HepG2 (cell line): ENCODE measurements around the gene NFATC2. TPM values are rescaled to one million over a fixed set of nuclear protein-coding genes. Genes with fewer than 3 reads are reported as not detected.
A peak's percentile ranks its signal among the peaks of the same experiment; 100 is the strongest.

Experiments used
- ATAC-seq: fragments of 200-7000 bp; cut with Tn5 transposase; 3 replicates; pipeline ENCODE4 v1.9.1; 2020; ENCODE audit warnings: mild to moderate bottlenecking, moderate library complexity
- BruUV-seq: library from RNA; stranded (reverse); fragments of 400-500 nt; replicated peaks from 2 replicates; lab custom pipeline; 2021; lab: Mats Ljungman, UMichigan
- CTCF ChIA-PET: fragments of 300-600 bp; formaldehyde crosslinking; extraction: SDS; loops from one replicate; lab custom pipeline; 2021; ENCODE audit warnings: low total read pairs, inconsistent platforms, low intra/inter-chr PET ratio; lab: Yijun Ruan, JAX
- POLR2A ChIA-PET: fragments of 350-600 bp; sonication (Branson Sonifier 250); formaldehyde crosslinking; loops from one replicate; lab custom pipeline; 2020; ENCODE audit warnings: antibody characterized with exemption, inconsistent platforms; lab: Yijun Ruan, JAX
- DNase-seq: peaks from one replicate; pipeline ENCODE4 v3.0.0-alpha.2; 2015; ENCODE audit warnings: low spot score
- FAIRE-seq: peaks from 3 replicates; lab custom pipeline; 2011; peaks lifted over from hg19 to GRCh38; lab: Jason Lieb, UNC
- H2AFZ ChIP-seq: one replicate; pipeline ENCODE4 v1.6.1; 2011; ENCODE audit warnings: low read length, inconsistent platforms
- H3K27ac ChIP-seq: fragments of 300-600 bp; 3 replicates; pipeline ENCODE4 v1.8.0; 2011; ENCODE audit warnings: mixed run types, mild to moderate bottlenecking, mixed read lengths, low read length, inconsistent platforms; ENCODE audit not compliant: insufficient read depth; ENCODE audit errors: extremely low read length
- H3K27me3 ChIP-seq, 2 experiments: fragments of 200-600 bp in 1 of 2; 2 replicates in 1 of 2; 3 replicates in 1 of 2; pipeline versions ENCODE4 v1.6.0 to v1.8.0; 2011; ENCODE audit warnings: low read length in 2 of 2, mild to moderate bottlenecking in 2 of 2, moderate library complexity in 2 of 2, inconsistent platforms in 1 of 2; ENCODE audit not compliant: insufficient read depth in 2 of 2, control insufficient read depth in 1 of 2
- H3K36me3 ChIP-seq, 2 experiments: fragments of 200-600 bp in 1 of 2; replicated peaks in 1 of 2; 2 replicates in 1 of 2; 3 replicates in 1 of 2; pipeline versions ENCODE4 v1.5.1 to v1.8.0; 2011; ENCODE audit warnings: low read length in 2 of 2, inconsistent platforms in 1 of 2; ENCODE audit not compliant: insufficient read depth in 2 of 2, control insufficient read depth in 1 of 2
- H3K4me1 ChIP-seq: 2 replicates; pipeline ENCODE4 v1.5.1; 2012; ENCODE audit warnings: low read length, inconsistent platforms; ENCODE audit not compliant: insufficient read depth
- H3K4me2 ChIP-seq: 2 replicates; pipeline ENCODE4 v1.6.0; 2011; ENCODE audit warnings: low read depth, low read length, inconsistent platforms
- H3K4me3 ChIP-seq, 3 experiments: fragments of 200-600 bp in 1 of 3; sonication (generic), shearing (Covaris generic) in 1 of 3; replicated peaks in 1 of 3; 2 replicates each; pipeline ENCODE4 v1.5.1; 2011 to 2016; ENCODE audit warnings: low read length in 3 of 3, inconsistent platforms in 2 of 3, low read depth in 2 of 3, mild to moderate bottlenecking in 2 of 3, control low read depth in 1 of 3, mixed read lengths in 1 of 3; ENCODE audit not compliant: insufficient read depth in 1 of 3
- H3K79me2 ChIP-seq: one replicate; pipeline ENCODE4 v1.6.1; 2011; ENCODE audit warnings: low read length, inconsistent platforms; ENCODE audit not compliant: insufficient read depth
- H3K9ac ChIP-seq: 2 replicates; pipeline ENCODE4 v1.6.0; 2011; ENCODE audit warnings: mild to moderate bottlenecking, low read depth, low read length, inconsistent platforms; ENCODE audit not compliant: insufficient read depth
- H3K9me3 ChIP-seq: 2 replicates; pipeline ENCODE4 v1.5.1; 2012; ENCODE audit warnings: mild to moderate bottlenecking, low read length
- H4K20me1 ChIP-seq: 2 replicates; pipeline ENCODE4 v1.6.0; 2011; ENCODE audit warnings: inconsistent platforms, mild to moderate bottlenecking, low read length, moderate library complexity; ENCODE audit not compliant: insufficient read depth
- CBX5 ChIP-seq: sonication (generic); formaldehyde crosslinking; IDR thresholded peaks from 2 replicates; pipeline ENCODE4 v1.4.0; 2020; ENCODE audit warnings: missing genetic modification reagents, borderline replicate concordance
- DMAP1 ChIP-seq: IDR thresholded peaks from 2 replicates; pipeline ENCODE4 v1.6.1; 2016
- GATAD2A ChIP-seq: IDR thresholded peaks from 2 replicates; pipeline ENCODE4 v1.6.1; 2016
- GZF1 ChIP-seq: sonication (generic); formaldehyde crosslinking; IDR thresholded peaks from 2 replicates; pipeline ENCODE4 v1.5.1; 2020; ENCODE audit warnings: mild to moderate bottlenecking, missing genetic modification reagents
- HNRNPL ChIP-seq: fragments of 200-400 bp; formaldehyde crosslinking; IDR thresholded peaks from 2 replicates; pipeline ENCODE4 v1.6.1; 2017; ENCODE audit warnings: mild to moderate bottlenecking, low read depth, low read length
- IKZF1 ChIP-seq: fragments of 450-650 bp; IDR thresholded peaks from 2 replicates; pipeline ENCODE4 v1.7.1; 2016
- MAFG ChIP-seq: sonication (generic); formaldehyde crosslinking; IDR thresholded peaks from 2 replicates; pipeline ENCODE4 v1.5.1; 2020; ENCODE audit warnings: mild to moderate bottlenecking, missing genetic modification reagents
- PHF8 ChIP-seq: sonication (generic); formaldehyde crosslinking; IDR thresholded peaks from 2 replicates; pipeline ENCODE4 v1.5.0; 2020; ENCODE audit warnings: missing genetic modification reagents
- RBM39 ChIP-seq: fragments of 200-400 bp; formaldehyde crosslinking; IDR thresholded peaks from one replicate; pipeline ENCODE4 v1.6.1; 2018; ENCODE audit warnings: antibody characterized with exemption, mild to moderate bottlenecking, low read depth, low read length; ENCODE audit not compliant: poor library complexity, severe bottlenecking
- TBL1XR1 ChIP-seq: fragments of 150-350 bp; IDR thresholded peaks from 2 replicates; pipeline ENCODE4 v1.6.1; 2014; ENCODE audit warnings: borderline replicate concordance, low read length; ENCODE audit not compliant: partially characterized antibody
- TBX2 ChIP-seq: sonication (generic); formaldehyde crosslinking; IDR thresholded peaks from 2 replicates; pipeline ENCODE4 v1.5.0; 2020; ENCODE audit warnings: missing genetic modification reagents, mild to moderate bottlenecking, borderline replicate concordance
- ZFP37 ChIP-seq: sonication (generic); formaldehyde crosslinking; IDR thresholded peaks from 2 replicates; pipeline ENCODE4 v1.4.0; 2020; ENCODE audit warnings: missing genetic modification reagents, borderline replicate concordance
- ZNF382 ChIP-seq: sonication (generic); formaldehyde crosslinking; IDR thresholded peaks from 2 replicates; pipeline ENCODE4 v1.5.0; 2020; ENCODE audit warnings: missing genetic modification reagents, mild to moderate bottlenecking, borderline replicate concordance
- ZNF451 ChIP-seq: sonication (generic); formaldehyde crosslinking; IDR thresholded peaks from 2 replicates; pipeline ENCODE4 v1.5.0; 2020; ENCODE audit warnings: mild to moderate bottlenecking, missing genetic modification reagents
- ZNF607 ChIP-seq: sonication (generic); formaldehyde crosslinking; IDR thresholded peaks from 2 replicates; pipeline ENCODE4 v1.5.1; 2020; ENCODE audit warnings: missing genetic modification reagents, mild to moderate bottlenecking, borderline replicate concordance
- ZNF629 ChIP-seq: sonication (generic); formaldehyde crosslinking; conservative IDR thresholded peaks from 2 replicates; pipeline ENCODE4 v1.5.0; 2020; ENCODE audit warnings: missing genetic modification reagents
- ZNF672 ChIP-seq: sonication (generic); formaldehyde crosslinking; IDR thresholded peaks from 2 replicates; pipeline ENCODE4 v1.8.1; 2022; ENCODE audit warnings: missing genetic modification reagents
- ZNF768 ChIP-seq: sonication (generic); formaldehyde crosslinking; IDR thresholded peaks from 2 replicates; pipeline ENCODE4 v1.4.0; 2020; ENCODE audit warnings: missing genetic modification reagents
- ZSCAN31 ChIP-seq: sonication (generic); formaldehyde crosslinking; IDR thresholded peaks from 2 replicates; pipeline ENCODE4 v1.5.0; 2020; ENCODE audit warnings: low read depth, mild to moderate bottlenecking, missing genetic modification reagents
- WGBS: methylation state at CpG from one replicate; pipeline ENCODE4 v1.1.6; 2017; ENCODE audit warnings: low lambda C conversion rate; 5-methylcytosine and 5-hydroxymethylcytosine counted together
- in situ Hi-C: cut with HindIII; loops from 2 replicates; pipeline ENCODE4 v1.10.0; 2017; ENCODE audit warnings: low pct_unique_long_range_greater_than_20kb; ENCODE audit not compliant: extremely low pct_ligation_motif_present
- intact Hi-C: fragments of 100-400 bp; cut with micrococcal nuclease; formaldehyde crosslinking; loops from one replicate; pipeline ENCODE4 v1.10.0; 2022; ENCODE audit not compliant: unreplicated experiment
- polyA plus RNA-seq, 8 experiments: library from polyadenylated mRNA; depleted of rRNA in 3 of 8; stranded (reverse) in 7 of 8; unstranded in 1 of 8; fragments of >200 nt; fragmentation: Illumina TruSeq in 4 of 8; extraction: Trizol in 4 of 8; gene quantifications; 2 replicates each; pipeline versions ENCODE4 v1.2.1 to v1.2.3, GENCODE V29; 2011 to 2016; ENCODE audit warnings: low read depth in 4 of 8, missing spikeins in 1 of 8, mixed read lengths in 1 of 8; ENCODE audit not compliant: insufficient read depth in 1 of 8
- total RNA-seq, 5 experiments: library from RNA; depleted of rRNA; stranded (reverse); fragments of >200 nt; fragmentation: Illumina TruSeq; extraction: Trizol; gene quantifications; 2 replicates each; pipeline ENCODE4 v1.2.3, GENCODE V29; 2016; ENCODE audit warnings: low read depth in 1 of 5
- TF ChIP-seq, protein P1 (sequence below): sonication (generic); formaldehyde crosslinking; IDR thresholded peaks from 2 replicates; pipeline ENCODE4 v1.4.0; 2020; ENCODE audit warnings: missing genetic modification reagents, mild to moderate bottlenecking, borderline replicate concordance

The NFATC2 gene
- total and polyA plus RNA-seq, 2 of the 13 experiments (the other 11 are each of a cell fraction or from before 2014, with no cell fraction given) = 1.9 to 3.3 TPM

DNA sequence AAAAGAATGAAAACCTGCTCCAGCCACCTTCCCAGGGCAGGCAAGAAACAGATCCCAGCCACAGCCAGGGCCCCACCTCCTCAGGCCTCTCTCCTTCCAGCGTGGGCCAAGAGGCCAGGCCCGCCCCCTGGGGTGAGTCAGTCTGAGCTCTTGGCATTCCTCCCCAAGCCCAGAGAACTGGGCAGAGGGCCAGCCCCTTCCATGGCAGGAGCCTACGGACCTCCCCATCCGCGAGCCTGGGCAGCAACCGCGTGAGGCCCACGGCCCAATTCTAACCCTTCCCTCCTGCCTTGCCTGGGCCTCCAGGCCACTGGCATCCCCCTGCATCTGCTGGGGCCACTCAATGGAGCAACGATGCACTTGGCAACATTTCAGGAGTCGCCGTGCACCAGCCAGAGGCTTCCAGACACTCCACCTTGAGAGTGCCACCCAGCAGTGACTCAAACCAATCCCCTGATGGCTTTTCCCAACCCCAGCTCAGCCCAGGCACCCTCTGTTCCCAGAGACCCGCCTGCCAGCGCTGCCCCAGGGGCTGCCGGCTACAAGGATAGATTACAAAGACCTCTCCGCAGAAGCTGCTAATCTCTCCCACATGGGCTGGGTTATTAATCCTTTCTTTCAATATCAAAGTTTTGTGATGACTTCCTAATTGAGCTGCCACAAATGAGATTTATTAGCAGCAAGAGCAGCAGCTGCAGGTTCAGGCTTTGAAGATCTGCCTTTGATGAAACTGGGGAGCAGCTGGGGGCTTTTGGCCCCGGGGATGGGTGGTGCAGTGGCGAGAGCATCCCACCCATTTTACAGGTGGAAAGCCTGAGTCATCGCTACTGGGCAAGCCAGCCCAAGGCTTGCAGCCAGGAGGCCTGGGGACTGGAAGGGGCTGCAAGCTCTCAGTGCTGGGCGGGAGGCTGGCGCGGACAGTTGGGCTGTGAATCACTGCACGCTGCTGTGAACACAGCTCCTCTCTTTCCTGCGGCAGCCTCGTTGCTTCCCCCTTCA, 85.7 kb downstream of the NFATC2 start:
- ATAC-seq (peak; percentile 92), DNase-seq (peak; percentile 78), FAIRE-seq (peak; percentile 58)
- no peak overlapping the region for H2AFZ ChIP-seq
- H3K9me3 ChIP-seq = peaks cover 7% of the 10 kb centered on the region; the same call in 1 of the 2 replicates
- POLR2A ChIA-PET = interaction anchor here (1.0 to 1.6 kb wide), 2 partner anchors 10 to 44 kb away, joined by 4 to 6 read pairs; no protein-coding TSS in a partner anchor
- no TSS peak for BruUV-seq
- peak overlapping the region in 1 of 3 experiments; percentile 23; a peak in 2 of 6 replicates for H3K4me3 ChIP-seq
- 64% methylated on average over 24 of the region's 24 CpGs for WGBS
- no peak overlapping the region for H3K27ac ChIP-seq
- no peaks in the 10 kb centered on the region; the same call in 1 of the 2 replicates for H4K20me1 ChIP-seq
- peaks cover 4 to 30% of the 10 kb centered on the region in 2 experiments; a peak in 4 of 5 replicates for H3K36me3 ChIP-seq
- H3K27me3 ChIP-seq = no peaks in the 10 kb centered on the region
- H3K4me1 ChIP-seq = peaks cover 10% of the 10 kb centered on the region
- peak overlapping the region; percentile 42; the same call in 1 of the 2 replicates for H3K4me2 ChIP-seq
- CTCF ChIA-PET = no interaction called here
- intact Hi-C loops = loop anchor here (10.0 kb wide), 1 partner anchor 72 kb away; no protein-coding TSS in a partner anchor
- in situ Hi-C loops = no loop called here
- no peak overlapping the region for H3K9ac ChIP-seq
- no peaks in the 10 kb centered on the region for H3K79me2 ChIP-seq
- TF ChIP-seq PHF8 (CRISPR knock-in tag) (no peak), CBX5 (peak; percentile 29; the same call in 1 of the 2 replicates), ZFP37 (CRISPR knock-in tag) (no peak), RBM39 (peak; percentile 86), ZNF672 (CRISPR knock-in tag) (no peak), ZSCAN31 (no peak), GZF1 (no peak), TBL1XR1 (no peak), DMAP1 (CRISPR knock-in tag) (no peak), ZNF382 (no peak), HNRNPL (peak; percentile 94), ZNF768 (CRISPR knock-in tag) (0 out of 2 replicates have a peak, but pooled peaks have one; percentile 25), TBX2 (0 out of 2 replicates have a peak, but pooled peaks have one; percentile 15), IKZF1 (no peak), ZNF629 (CRISPR knock-in tag) (peak; percentile 89), ZNF451 (CRISPR knock-in tag) (no peak), GATAD2A (CRISPR knock-in tag) (peak; percentile 25; the same call in 1 of the 2 replicates), MAFG (CRISPR knock-in tag) (no peak), ZNF607 (no peak)
- TF ChIP-seq, protein P1, sequence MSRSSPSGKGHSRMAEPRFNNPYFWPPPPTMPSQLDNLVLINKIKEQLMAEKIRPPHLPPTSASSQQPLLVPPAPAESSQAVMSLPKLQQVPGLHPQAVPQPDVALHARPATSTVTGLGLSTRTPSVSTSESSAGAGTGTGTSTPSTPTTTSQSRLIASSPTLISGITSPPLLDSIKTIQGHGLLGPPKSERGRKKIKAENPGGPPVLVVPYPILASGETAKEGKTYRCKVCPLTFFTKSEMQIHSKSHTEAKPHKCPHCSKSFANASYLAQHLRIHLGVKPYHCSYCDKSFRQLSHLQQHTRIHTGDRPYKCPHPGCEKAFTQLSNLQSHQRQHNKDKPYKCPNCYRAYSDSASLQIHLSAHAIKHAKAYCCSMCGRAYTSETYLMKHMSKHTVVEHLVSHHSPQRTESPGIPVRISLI (CRISPR knock-in tag) = no peak
